ENCODE measurements around the gene RS1.

GRCh38 chrX:18620349-18620748 is 51.6 kb downstream of the RS1 start:
- no peak for TF ChIP-seq POLR2A (IDR thresholded peaks at IDR 0.05)
- TF ChIP-seq, protein P1, sequence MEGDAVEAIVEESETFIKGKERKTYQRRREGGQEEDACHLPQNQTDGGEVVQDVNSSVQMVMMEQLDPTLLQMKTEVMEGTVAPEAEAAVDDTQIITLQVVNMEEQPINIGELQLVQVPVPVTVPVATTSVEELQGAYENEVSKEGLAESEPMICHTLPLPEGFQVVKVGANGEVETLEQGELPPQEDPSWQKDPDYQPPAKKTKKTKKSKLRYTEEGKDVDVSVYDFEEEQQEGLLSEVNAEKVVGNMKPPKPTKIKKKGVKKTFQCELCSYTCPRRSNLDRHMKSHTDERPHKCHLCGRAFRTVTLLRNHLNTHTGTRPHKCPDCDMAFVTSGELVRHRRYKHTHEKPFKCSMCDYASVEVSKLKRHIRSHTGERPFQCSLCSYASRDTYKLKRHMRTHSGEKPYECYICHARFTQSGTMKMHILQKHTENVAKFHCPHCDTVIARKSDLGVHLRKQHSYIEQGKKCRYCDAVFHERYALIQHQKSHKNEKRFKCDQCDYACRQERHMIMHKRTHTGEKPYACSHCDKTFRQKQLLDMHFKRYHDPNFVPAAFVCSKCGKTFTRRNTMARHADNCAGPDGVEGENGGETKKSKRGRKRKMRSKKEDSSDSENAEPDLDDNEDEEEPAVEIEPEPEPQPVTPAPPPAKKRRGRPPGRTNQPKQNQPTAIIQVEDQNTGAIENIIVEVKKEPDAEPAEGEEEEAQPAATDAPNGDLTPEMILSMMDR (IDR thresholded peaks at IDR 0.05) = no peak

Data from right lobe of liver (tissue), 4 donors.